PFSK-1 (cell line): ENCODE measurements around the gene CDYL.

Experiments
- FOXP2 ChIP-seq: optimal IDR thresholded peaks from 2 replicates; pipeline ENCODE3; 2011; ENCODE audit warnings: borderline replicate concordance, control low read depth, inconsistent platforms; ENCODE audit not compliant: insufficient read depth; ENCODE audit errors: extremely low read length, extremely low read depth
- POLR2AphosphoS5 ChIP-seq: IDR thresholded peaks from 2 replicates; pipeline ENCODE4 v1.6.1; 2012; ENCODE audit warnings: low read depth, mild to moderate bottlenecking, control low read depth, low read length, moderate library complexity
- SIN3A ChIP-seq: IDR thresholded peaks from 2 replicates; pipeline ENCODE4 v1.6.1; 2012; ENCODE audit warnings: mild to moderate bottlenecking, low read length, moderate library complexity, borderline replicate concordance; ENCODE audit not compliant: insufficient read depth
- TAF1 ChIP-seq: IDR thresholded peaks from 2 replicates; pipeline ENCODE4 v1.6.1; 2012; ENCODE audit warnings: low read length, control low read depth, borderline replicate concordance; ENCODE audit not compliant: insufficient read depth
- TF ChIP-seq, protein P1 (sequence below), 2 experiments: IDR thresholded peaks; 2 replicates each; pipeline versions ENCODE4 v1.6.1 to v1.8.0; 2011 to 2012; ENCODE audit warnings: low read depth in 2 of 2, low read length in 2 of 2, control low read depth in 1 of 2, inconsistent platforms in 1 of 2, mild to moderate bottlenecking in 1 of 2, moderate library complexity in 1 of 2; ENCODE audit not compliant: insufficient read depth in 1 of 2

The CDYL gene

DNA sequence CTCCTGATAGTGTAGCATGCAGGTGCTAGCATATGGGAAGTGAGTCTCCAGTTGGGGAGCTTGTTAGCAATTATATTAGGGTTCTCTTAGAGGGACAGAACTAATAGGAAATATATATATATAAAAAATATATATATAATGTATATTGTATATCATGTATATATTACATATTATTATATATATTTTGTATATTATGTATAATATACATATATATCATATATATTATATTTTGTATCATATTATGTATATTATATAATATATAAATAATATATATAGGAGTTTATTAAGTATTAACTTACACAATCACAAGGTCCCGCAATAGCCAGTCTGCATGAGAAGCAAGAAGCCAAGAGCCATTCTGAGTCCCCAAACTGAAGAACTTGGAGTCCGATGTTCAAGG lies 84.2 kb downstream of the CDYL start:
- TF ChIP-seq FOXP2 = no peak
- no peak for TF ChIP-seq SIN3A
- TF ChIP-seq, protein P1, sequence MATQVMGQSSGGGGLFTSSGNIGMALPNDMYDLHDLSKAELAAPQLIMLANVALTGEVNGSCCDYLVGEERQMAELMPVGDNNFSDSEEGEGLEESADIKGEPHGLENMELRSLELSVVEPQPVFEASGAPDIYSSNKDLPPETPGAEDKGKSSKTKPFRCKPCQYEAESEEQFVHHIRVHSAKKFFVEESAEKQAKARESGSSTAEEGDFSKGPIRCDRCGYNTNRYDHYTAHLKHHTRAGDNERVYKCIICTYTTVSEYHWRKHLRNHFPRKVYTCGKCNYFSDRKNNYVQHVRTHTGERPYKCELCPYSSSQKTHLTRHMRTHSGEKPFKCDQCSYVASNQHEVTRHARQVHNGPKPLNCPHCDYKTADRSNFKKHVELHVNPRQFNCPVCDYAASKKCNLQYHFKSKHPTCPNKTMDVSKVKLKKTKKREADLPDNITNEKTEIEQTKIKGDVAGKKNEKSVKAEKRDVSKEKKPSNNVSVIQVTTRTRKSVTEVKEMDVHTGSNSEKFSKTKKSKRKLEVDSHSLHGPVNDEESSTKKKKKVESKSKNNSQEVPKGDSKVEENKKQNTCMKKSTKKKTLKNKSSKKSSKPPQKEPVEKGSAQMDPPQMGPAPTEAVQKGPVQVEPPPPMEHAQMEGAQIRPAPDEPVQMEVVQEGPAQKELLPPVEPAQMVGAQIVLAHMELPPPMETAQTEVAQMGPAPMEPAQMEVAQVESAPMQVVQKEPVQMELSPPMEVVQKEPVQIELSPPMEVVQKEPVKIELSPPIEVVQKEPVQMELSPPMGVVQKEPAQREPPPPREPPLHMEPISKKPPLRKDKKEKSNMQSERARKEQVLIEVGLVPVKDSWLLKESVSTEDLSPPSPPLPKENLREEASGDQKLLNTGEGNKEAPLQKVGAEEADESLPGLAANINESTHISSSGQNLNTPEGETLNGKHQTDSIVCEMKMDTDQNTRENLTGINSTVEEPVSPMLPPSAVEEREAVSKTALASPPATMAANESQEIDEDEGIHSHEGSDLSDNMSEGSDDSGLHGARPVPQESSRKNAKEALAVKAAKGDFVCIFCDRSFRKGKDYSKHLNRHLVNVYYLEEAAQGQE (IDR thresholded peaks at IDR 0.05; ENCODE audit: insufficient read depth in 1 of 2, low read depth in 2 of 2, low read length in 2 of 2) = no peak
- TF ChIP-seq TAF1 = no peak
- no peak for TF ChIP-seq POLR2AphosphoS5

DNA sequence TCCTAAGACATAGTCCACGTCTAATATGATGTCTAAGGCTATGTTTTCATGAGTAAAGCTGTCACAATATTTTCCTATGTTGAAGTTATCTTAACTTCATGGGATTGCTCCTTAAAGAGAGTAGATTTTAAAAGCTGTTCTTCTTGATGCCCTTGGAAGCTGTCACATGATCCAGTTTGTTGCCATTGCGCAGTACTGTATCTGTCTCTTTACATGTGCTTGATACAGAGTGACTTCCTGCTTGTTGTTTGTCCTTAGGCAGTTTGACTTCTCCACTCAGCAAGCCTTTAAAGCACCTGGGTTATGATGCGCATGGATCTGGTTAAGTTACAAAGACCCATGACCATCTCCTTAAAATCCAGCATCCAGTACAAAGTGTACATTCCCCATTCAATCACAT lies 85.4 kb downstream of the CDYL start:
- TF ChIP-seq TAF1 (no peak), SIN3A (no peak)
- TF ChIP-seq, protein P1 (IDR thresholded peaks at IDR 0.05; ENCODE audit: insufficient read depth in 1 of 2, low read depth in 2 of 2, low read length in 2 of 2) = no peak

DNA sequence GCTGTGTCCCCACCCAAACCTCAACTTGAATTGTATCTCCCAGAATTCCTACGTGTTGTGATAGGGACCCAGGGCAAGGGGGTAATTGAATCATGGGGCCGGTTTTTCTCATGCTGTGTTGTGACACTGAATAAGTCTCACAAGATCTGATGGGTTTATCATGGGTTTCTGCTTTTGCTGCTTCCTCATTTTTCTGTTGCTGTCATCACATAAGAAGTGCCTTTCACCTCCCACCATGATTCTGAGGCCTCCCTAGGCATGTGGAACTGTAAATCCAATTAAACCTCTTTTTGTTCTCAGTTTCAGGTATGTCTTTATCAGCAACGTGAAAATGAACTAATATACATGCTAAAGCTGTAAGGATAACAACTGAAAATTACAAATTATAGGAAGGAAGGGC lies 88.3 kb downstream of the CDYL start:
- TF ChIP-seq, protein P1 (IDR thresholded peaks at IDR 0.05; ENCODE audit: insufficient read depth in 1 of 2, low read depth in 2 of 2, low read length in 2 of 2) = no peak
- no peak for TF ChIP-seq SIN3A
- no peak for TF ChIP-seq FOXP2
- TF ChIP-seq POLR2AphosphoS5 = no peak
- TF ChIP-seq TAF1 = no peak

DNA sequence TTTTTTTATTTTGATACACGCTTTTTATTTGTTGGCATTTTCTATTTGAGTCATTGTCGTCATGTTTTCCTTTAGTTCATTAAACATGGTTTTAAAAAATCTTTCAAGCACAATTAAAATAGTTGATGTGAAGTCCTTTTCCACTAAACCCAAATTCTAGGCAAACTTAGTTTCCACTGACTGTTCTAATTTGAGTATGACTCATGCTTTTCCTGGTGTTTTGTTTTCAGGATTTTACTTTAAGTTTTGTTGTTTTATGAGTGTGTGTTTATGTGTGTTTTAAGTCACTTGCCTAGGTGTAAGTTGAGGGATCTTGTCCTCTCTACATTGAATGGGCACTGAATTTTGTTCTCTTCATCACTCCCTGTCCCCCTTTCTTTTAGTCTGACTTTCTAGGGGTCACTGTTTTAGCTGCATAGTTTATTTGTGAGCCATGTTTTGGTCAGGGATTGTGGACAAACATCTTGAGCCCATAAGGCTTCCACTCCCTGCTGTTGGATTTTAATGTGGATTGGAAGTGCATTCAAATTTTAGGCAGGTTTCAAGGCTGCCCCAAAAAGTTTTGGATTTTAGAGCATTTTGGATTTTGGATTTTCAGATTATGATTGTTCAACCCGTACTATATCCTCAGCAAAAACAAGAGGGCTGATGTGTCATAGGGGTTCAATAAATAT lies 94.8 kb downstream of the CDYL start:
- no peak for TF ChIP-seq FOXP2
- no peak for TF ChIP-seq SIN3A
- TF ChIP-seq TAF1 = no peak

DNA sequence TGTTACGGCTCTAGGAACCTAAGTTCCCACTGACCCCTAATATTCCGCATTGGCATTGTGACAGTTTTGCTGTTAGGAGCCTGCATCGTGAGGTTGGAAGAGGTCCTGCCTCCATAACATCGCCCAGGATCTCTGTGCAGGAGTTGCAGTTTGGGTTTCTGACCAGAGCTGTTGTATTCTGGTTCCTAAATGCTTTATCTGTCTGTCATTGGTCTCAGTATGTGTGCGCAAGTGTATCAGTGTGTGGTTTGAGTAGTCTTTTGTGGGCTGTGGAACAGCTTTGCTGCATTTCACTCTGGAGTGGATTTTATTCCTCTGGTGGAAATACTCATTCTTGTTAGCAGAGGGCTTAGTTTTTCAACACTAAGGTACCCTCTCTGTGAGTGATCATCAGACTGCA lies 95.6 kb downstream of the CDYL start:
- TF ChIP-seq, protein P1 (IDR thresholded peaks at IDR 0.05; ENCODE audit: insufficient read depth in 1 of 2, low read depth in 2 of 2, low read length in 2 of 2) = no peak
- no peak for TF ChIP-seq TAF1
- TF ChIP-seq FOXP2 = no peak
- no peak for TF ChIP-seq POLR2AphosphoS5
- no peak for TF ChIP-seq SIN3A
